Sigmoid colon (tissue), 3 donors: ENCODE measurements around the gene TRIM25.

Experiments used
- CTCF ChIP-seq, 4 experiments: fragments of 450-650 bp in 3 of 4; fragments of 200-600 bp in 1 of 4; IDR thresholded peaks; one replicate each; pipeline ENCODE4 v1.5.1; 2016 to 2019; ENCODE audit warnings: antibody characterized with exemption in 4 of 4, mild to moderate bottlenecking in 3 of 4, moderate library complexity in 2 of 4
- POLR2A ChIP-seq, 2 donors: fragments of 450-650 bp; IDR thresholded peaks; one replicate each; pipeline ENCODE4 v1.6.1; 2016; ENCODE audit warnings: antibody characterized with exemption in 2 of 2, mild to moderate bottlenecking in 2 of 2, moderate library complexity in 2 of 2

GRCh38 chr17:56891751-56892150, 22.1 kb downstream of the TRIM25 start:
- peak in 2 of 4 experiments; percentile 24 to 31 for TF ChIP-seq CTCF (IDR thresholded peaks at IDR 0.05)
- TF ChIP-seq POLR2A (IDR thresholded peaks at IDR 0.05) = no peak
